IMR-90 (cell line): Measurements from ENCODE around the gene PYROXD2. TPM values are rescaled to one million over a fixed set of nuclear protein-coding genes. Genes with fewer than 3 reads are reported as not detected.

ENCODE experiments used
- ATAC-seq: fragments of 200-7000 bp; cut with Tn5 transposase; 2 replicates; pipeline ENCODE4 v1.9.1; 2020; ENCODE audit warnings: low read depth, mild to moderate bottlenecking, moderate library complexity
- BruUV-seq: library from RNA; stranded (reverse); fragments of 400-500 nt; replicated peaks from 2 replicates; lab custom pipeline; 2021; lab: Mats Ljungman, UMichigan
- CTCF ChIA-PET: fragments of 300-600 bp; formaldehyde crosslinking; extraction: SDS; loops from one replicate; lab custom pipeline; 2021; ENCODE audit warnings: antibody characterized with exemption; lab: Yijun Ruan, JAX
- POLR2A ChIA-PET: fragments of 300-600 bp; sonication (Branson Sonifier 250); formaldehyde crosslinking; loops from one replicate; lab custom pipeline; 2022; ENCODE audit warnings: antibody characterized with exemption; ENCODE audit not compliant: unreplicated experiment; lab: Charles Lee
- DNase-seq: peaks from one replicate; pipeline ENCODE4 v3.0.0; 2013
- H2AFZ ChIP-seq: replicated peaks from 2 replicates; pipeline ENCODE3; 2013; ENCODE audit warnings: low read length, mild to moderate bottlenecking; ENCODE audit not compliant: poor library complexity
- H2AK5ac ChIP-seq: 2 replicates; pipeline ENCODE4 v1.6.1; 2013; ENCODE audit warnings: low read depth, low read length, inconsistent platforms
- H2AK9ac ChIP-seq: replicated peaks from 2 replicates; pipeline ENCODE3; 2013; ENCODE audit warnings: mild to moderate bottlenecking, low read depth, low read length, moderate library complexity; ENCODE audit not compliant: poor library complexity
- H2BK120ac ChIP-seq: 2 replicates; pipeline ENCODE4 v1.6.1; 2013; ENCODE audit warnings: low read depth, low read length, inconsistent platforms
- H2BK15ac ChIP-seq: 3 replicates; pipeline ENCODE4 v1.6.1; 2013; ENCODE audit warnings: low read depth, low read length, inconsistent platforms
- H2BK20ac ChIP-seq: 2 replicates; pipeline ENCODE4 v1.6.1; 2013; ENCODE audit warnings: low read depth, mild to moderate bottlenecking, inconsistent platforms, low read length, moderate library complexity
- H2BK5ac ChIP-seq: 2 replicates; pipeline ENCODE4 v1.6.1; 2013; ENCODE audit warnings: mild to moderate bottlenecking, low read depth, low read length, inconsistent platforms; ENCODE audit not compliant: poor library complexity, severe bottlenecking
- H3K14ac ChIP-seq: replicated peaks from 2 replicates; pipeline ENCODE4 v1.6.1; 2013; ENCODE audit warnings: low read depth, low read length, inconsistent platforms
- H3K18ac ChIP-seq: 2 replicates; pipeline ENCODE4 v1.6.1; 2013; ENCODE audit warnings: low read depth, low read length, control low read depth
- H3K23ac ChIP-seq: 2 replicates; pipeline ENCODE4 v1.6.1; 2013; ENCODE audit warnings: low read depth, low read length, inconsistent platforms
- H3K27ac ChIP-seq: 2 replicates; pipeline ENCODE4 v1.5.1; 2013; ENCODE audit warnings: mild to moderate bottlenecking, control low read depth, low read length; ENCODE audit not compliant: insufficient read depth
- H3K27me3 ChIP-seq: 2 replicates; pipeline ENCODE4 v1.6.1; 2013; ENCODE audit warnings: low read length; ENCODE audit not compliant: control insufficient read depth, insufficient read depth
- H3K36me3 ChIP-seq: 2 replicates; pipeline ENCODE4 v1.6.1; 2013; ENCODE audit warnings: low read length, mixed read lengths; ENCODE audit not compliant: control insufficient read depth, insufficient read depth
- H3K4ac ChIP-seq: 2 replicates; pipeline ENCODE4 v1.6.1; 2013; ENCODE audit warnings: low read depth, low read length, inconsistent platforms
- H3K4me1 ChIP-seq: 2 replicates; pipeline ENCODE4 v1.6.1; 2013; ENCODE audit warnings: low read length, mixed read lengths; ENCODE audit not compliant: control insufficient read depth, insufficient read depth
- H3K4me2 ChIP-seq: 2 replicates; pipeline ENCODE4 v1.6.1; 2013; ENCODE audit warnings: low read depth, mild to moderate bottlenecking, control low read depth, low read length, moderate library complexity
- H3K4me3 ChIP-seq: 2 replicates; pipeline ENCODE4 v1.5.1; 2013; ENCODE audit warnings: low read depth, mild to moderate bottlenecking, control low read depth, low read length, moderate library complexity; ENCODE audit not compliant: insufficient read depth
- H3K56ac ChIP-seq: 2 replicates; pipeline ENCODE4 v1.6.1; 2013; ENCODE audit warnings: low read length, inconsistent platforms; ENCODE audit not compliant: insufficient read depth; ENCODE audit errors: extremely low read depth
- H3K79me1 ChIP-seq, 2 experiments: 2 replicates each; pipeline ENCODE4 v1.6.1; 2013; ENCODE audit warnings: low read length in 2 of 2, inconsistent platforms in 1 of 2, low read depth in 1 of 2
- H3K9ac ChIP-seq: 2 replicates; pipeline ENCODE4 v1.6.1; 2013; ENCODE audit warnings: low read depth, low read length, control low read depth
- H3K9me1 ChIP-seq: 2 replicates; pipeline ENCODE4 v1.6.1; 2013; ENCODE audit warnings: low read length, inconsistent platforms; ENCODE audit not compliant: insufficient read depth
- H3K9me3 ChIP-seq: 2 replicates; pipeline ENCODE4 v1.6.1; 2013; ENCODE audit warnings: low read length; ENCODE audit not compliant: control insufficient read depth, insufficient read depth
- H4K20me1 ChIP-seq: 2 replicates; pipeline ENCODE4 v1.6.1; 2013; ENCODE audit warnings: low read length, inconsistent platforms; ENCODE audit not compliant: insufficient read depth
- H4K5ac ChIP-seq: 2 replicates; pipeline ENCODE4 v1.6.1; 2013; ENCODE audit warnings: mild to moderate bottlenecking, low read depth, low read length, control low read depth
- H4K8ac ChIP-seq, 2 experiments: 2 replicates each; pipeline ENCODE4 v1.6.1; 2013; ENCODE audit warnings: low read depth in 2 of 2, low read length in 2 of 2, control low read depth in 1 of 2, inconsistent platforms in 1 of 2
- H4K91ac ChIP-seq: 2 replicates; pipeline ENCODE4 v1.6.1; 2013; ENCODE audit warnings: low read depth, low read length, inconsistent platforms; ENCODE audit not compliant: insufficient read depth
- BHLHE40 ChIP-seq: fragments of 150-350 bp; IDR thresholded peaks from 2 replicates; pipeline ENCODE4 v1.6.1; 2016; ENCODE audit warnings: mild to moderate bottlenecking, low read depth, low read length
- CEBPB ChIP-seq: IDR thresholded peaks from 2 replicates; pipeline ENCODE4 v1.6.1; 2012; ENCODE audit warnings: low read depth, low read length, improper control_type of control experiment
- CHD1 ChIP-seq: IDR thresholded peaks from 2 replicates; pipeline ENCODE4 v1.6.1; 2012; ENCODE audit warnings: low read depth, low read length, improper control_type of control experiment
- CTCF ChIP-seq: conservative IDR thresholded peaks from 2 replicates; pipeline ENCODE4 v1.5.1; 2012; ENCODE audit warnings: mild to moderate bottlenecking, low read depth, low read length, improper control_type of control experiment
- ELK1 ChIP-seq: fragments of 150-350 bp; IDR thresholded peaks from 2 replicates; pipeline ENCODE4 v1.6.1; 2016; ENCODE audit warnings: low read depth, mild to moderate bottlenecking, low read length, moderate library complexity, borderline replicate concordance
- FOS ChIP-seq: fragments of 150-350 bp; IDR thresholded peaks from 2 replicates; pipeline ENCODE4 v1.6.1; 2016; ENCODE audit warnings: low read depth, low read length
- MAFK ChIP-seq: IDR thresholded peaks from 2 replicates; pipeline ENCODE4 v1.6.1; 2012; ENCODE audit warnings: low read depth, low read length, improper control_type of control experiment
- MAZ ChIP-seq: IDR thresholded peaks from 2 replicates; pipeline ENCODE4 v1.6.1; 2012; ENCODE audit warnings: low read depth, mild to moderate bottlenecking, low read length, improper control_type of control experiment, moderate library complexity, borderline replicate concordance
- MXI1 ChIP-seq: IDR thresholded peaks from 2 replicates; pipeline ENCODE4 v1.6.1; 2012; ENCODE audit warnings: low read depth, mild to moderate bottlenecking, low read length, moderate library complexity, borderline replicate concordance
- NFE2L2 ChIP-seq: fragments of 150-350 bp; IDR thresholded peaks from 2 replicates; pipeline ENCODE4 v1.6.1; 2016; ENCODE audit warnings: low read depth, mild to moderate bottlenecking, low read length
- POLR2A ChIP-seq: IDR thresholded peaks from 2 replicates; pipeline ENCODE4 v1.6.1; 2012; ENCODE audit warnings: mild to moderate bottlenecking, low read depth, low read length
- RAD21 ChIP-seq: IDR thresholded peaks from 2 replicates; pipeline ENCODE4 v1.6.1; 2012; ENCODE audit warnings: low read length, improper control_type of control experiment
- RCOR1 ChIP-seq: IDR thresholded peaks from 2 replicates; pipeline ENCODE4 v1.6.1; 2012; ENCODE audit warnings: mild to moderate bottlenecking, low read length, improper control_type of control experiment; ENCODE audit not compliant: insufficient replicate concordance
- RFX5 ChIP-seq: IDR thresholded peaks from 2 replicates; pipeline ENCODE4 v1.8.0; 2012; ENCODE audit warnings: low read depth, mild to moderate bottlenecking, low read length, moderate library complexity
- SMC3 ChIP-seq: fragments of 150-350 bp; IDR thresholded peaks from 2 replicates; pipeline ENCODE4 v1.6.1; 2016; ENCODE audit warnings: low read depth, mild to moderate bottlenecking, antibody characterized with exemption, low read length, moderate library complexity
- USF2 ChIP-seq: fragments of 150-350 bp; IDR thresholded peaks from 2 replicates; pipeline ENCODE4 v1.6.1; 2017; ENCODE audit warnings: mild to moderate bottlenecking, antibody characterized with exemption, low read length, low read depth
- WGBS, 2 experiments: methylation state at CpG; one replicate each; pipeline versions ENCODE4 v1.1.5 to v1.1.7; 2013; ENCODE audit warnings: missing lambda C conversion rate in 2 of 2; ENCODE audit not compliant: insufficient read length in 1 of 2; ENCODE audit errors: extremely low coverage in 2 of 2; 5-methylcytosine and 5-hydroxymethylcytosine counted together
- dilution Hi-C: fragments of 300-500 bp; cut with HindIII; formaldehyde crosslinking; loops from one replicate; pipeline ENCODE4 v1.14.3; 2018; ENCODE audit warnings: low sequenced_read_pairs; ENCODE audit not compliant: unreplicated experiment
- in situ Hi-C: fragments of 300-500 bp; cut with MboI; formaldehyde crosslinking; loops from 3 replicates; pipeline ENCODE4 v1.14.3; 2019; ENCODE audit warnings: low sequenced_read_pairs, inconsistent platforms, mixed read lengths
- intact Hi-C: fragments of 100-400 bp; cut with micrococcal nuclease; formaldehyde crosslinking; loops from 2 replicates; pipeline ENCODE4 v1.10.0; 2022
- polyA plus RNA-seq, 3 experiments: library from polyadenylated mRNA; depleted of rRNA; stranded (reverse); fragments of >200 nt; gene quantifications; 2 replicates each; pipeline ENCODE4 v1.2.3, GENCODE V29; 2012; ENCODE audit warnings: low replicate concordance in 1 of 3
- total RNA-seq: library from RNA; depleted of rRNA; stranded (reverse); fragments of >200 nt; gene quantifications from 2 replicates; pipeline ENCODE4 v1.2.3, GENCODE V29; 2012

The PYROXD2 gene
- total and polyA plus RNA-seq, 2 of the 4 experiments (the other 2 are of a cell fraction) = 6.5 to 16.3 TPM

- Histone ChIP-seq H3K18ac (no peak overlapping the region), H2BK20ac (no peak overlapping the region), H3K4me3 (no peak overlapping the region), H3K36me3 (no peaks in the 10 kb centered on the region), H2BK5ac (no peak overlapping the region), H2BK15ac (no peak overlapping the region), H3K4me2 (no peak overlapping the region), H2AFZ (no peak overlapping the region), H4K20me1 (peaks cover 2% of the 10 kb centered on the region; the same call in 1 of the 2 replicates), H3K27ac (no peak overlapping the region), H3K4me1 (peaks cover 2% of the 10 kb centered on the region; the same call in 1 of the 2 replicates), H4K5ac (no peak overlapping the region), H3K23ac (no peak overlapping the region), H4K91ac (no peak overlapping the region), H3K14ac (no peak overlapping the region), H3K27me3 (no peaks in the 10 kb centered on the region), H3K9ac (no peak overlapping the region), H3K56ac (no peak overlapping the region), H2AK9ac (no peak overlapping the region), H2BK120ac (no peak overlapping the region), H3K4ac (no peak overlapping the region), H4K8ac (no peak overlapping the region), H3K9me3 (no peaks in the 10 kb centered on the region), H3K9me1 (peaks cover 5% of the 10 kb centered on the region), H2AK5ac (no peak overlapping the region), H3K79me1 (peaks cover 11 to 18% of the 10 kb centered on the region in 2 experiments)
- intact Hi-C loops (no loop called here), in situ Hi-C loops (no loop called here), dilution Hi-C loops (no loop called here)
- CTCF ChIA-PET = no interaction called here
- no peak for TF ChIP-seq CTCF
- no peak for TF ChIP-seq RAD21
- TF ChIP-seq CEBPB = no peak
- no peak for TF ChIP-seq MAZ
- no peak for TF ChIP-seq CHD1
- TF ChIP-seq POLR2A = no peak
- TF ChIP-seq SMC3 = no peak
- no peak for TF ChIP-seq MAFK
- no peak for TF ChIP-seq BHLHE40
- no peak for TF ChIP-seq ELK1
- no peak for TF ChIP-seq RFX5
- no peak for TF ChIP-seq NFE2L2
- TF ChIP-seq FOS = no peak
- TF ChIP-seq RCOR1 = no peak
- no peak for TF ChIP-seq MXI1
- no peak for TF ChIP-seq USF2
- ATAC-seq = no peak
- BruUV-seq = no TSS peak
- no peak for DNase-seq
- POLR2A ChIA-PET = no interaction called here
- no CpG with 5 or more reads among the region's 1 CpG for WGBS, 2 experiments
Measured at GRCh38 chr10:98450618-98451017, 35.6 kb upstream of the PYROXD2 start.
